Stomach (tissue), 4 donors: Measurements from ENCODE around the gene HPS1.

ENCODE experiments used
- CTCF ChIP-seq, 7 experiments: fragments of 450-650 bp in 4 of 7; fragments of 200-600 bp in 3 of 7; sonication (generic) in 3 of 7; IDR thresholded peaks; one replicate each; pipeline ENCODE4 v1.5.1; 2016 to 2019; ENCODE audit warnings: antibody characterized with exemption in 7 of 7, control low read depth in 2 of 7, mild to moderate bottlenecking in 1 of 7
- EP300 ChIP-seq: sonication (generic); formaldehyde crosslinking; IDR thresholded peaks from one replicate; pipeline ENCODE4 v1.6.1; 2017; ENCODE audit warnings: antibody characterized with exemption
- POLR2A ChIP-seq, 4 donors: fragments of 450-650 bp; IDR thresholded peaks; one replicate each; pipeline ENCODE4 v1.6.1; 2016; ENCODE audit warnings: antibody characterized with exemption in 4 of 4, control low read depth in 2 of 4, mild to moderate bottlenecking in 1 of 4, moderate library complexity in 1 of 4
- POLR2AphosphoS5 ChIP-seq, 3 donors: sonication (generic); formaldehyde crosslinking; IDR thresholded peaks; one replicate each; pipeline ENCODE4 v1.6.1; 2016; ENCODE audit warnings: antibody characterized with exemption in 3 of 3

GRCh38 chr10:98411768-98412167 is 35.0 kb downstream of the HPS1 start:
- TF ChIP-seq EP300: no peak
- no peak for TF ChIP-seq CTCF (IDR thresholded peaks at IDR 0.05)
- no peak for TF ChIP-seq POLR2A (IDR thresholded peaks at IDR 0.05)
- no peak for TF ChIP-seq POLR2AphosphoS5 (IDR thresholded peaks at IDR 0.05)
